ENCODE data around the gene ZNF784. TPM values are rescaled to one million over a fixed set of nuclear protein-coding genes. Genes with fewer than 3 reads are reported as not detected.

The ZNF784 gene
- total RNA-seq, 2 donors from 2014 or later: 6.9 to 9.6 TPM

DNA sequence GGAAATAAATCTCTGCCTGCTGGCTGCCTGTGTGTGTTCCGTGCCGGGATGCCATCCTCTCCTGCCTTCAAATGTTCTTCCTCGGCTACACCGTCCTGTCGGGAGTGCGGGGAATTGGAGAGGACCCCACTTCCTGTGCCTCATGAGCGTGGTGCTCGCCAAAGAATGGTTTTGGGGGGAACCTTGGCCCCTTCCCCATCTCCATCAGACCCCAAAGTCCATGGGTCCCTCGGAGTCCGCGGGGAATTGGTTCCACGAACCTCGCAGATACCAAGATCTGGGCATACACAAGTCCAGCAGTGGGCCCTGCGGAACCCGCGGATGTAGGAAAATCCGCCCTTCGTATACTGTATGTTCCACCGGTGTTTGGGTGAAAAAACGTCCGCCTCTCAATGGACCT lies 21.3 kb downstream of the ZNF784 start:
- no peaks in the 10 kb centered on the region for H3K27me3 ChIP-seq
- no peaks in the 10 kb centered on the region for H3K36me3 ChIP-seq (replicated peaks in 1 of 2; ENCODE audit: insufficient read depth in 1 of 2, low read depth in 2 of 2)
- no peak for DNase-seq
- intact Hi-C loops (cut with DNase I): no loop called here
- 83 to 88% methylated on average over 21 of the region's 21 CpGs for WGBS, 2 donors
- H3K9me3 ChIP-seq: no peaks in the 10 kb centered on the region
- H3K4me1 ChIP-seq: peaks cover 42% of the 10 kb centered on the region
- H3K27ac ChIP-seq: no peak overlapping the region
- H3K4me3 ChIP-seq: no peak overlapping the region
- TF ChIP-seq POLR2A (IDR thresholded peaks at IDR 0.05) (no peak), CTCF (IDR thresholded peaks at IDR 0.05) (no peak)
- ATAC-seq: no peak

DNA sequence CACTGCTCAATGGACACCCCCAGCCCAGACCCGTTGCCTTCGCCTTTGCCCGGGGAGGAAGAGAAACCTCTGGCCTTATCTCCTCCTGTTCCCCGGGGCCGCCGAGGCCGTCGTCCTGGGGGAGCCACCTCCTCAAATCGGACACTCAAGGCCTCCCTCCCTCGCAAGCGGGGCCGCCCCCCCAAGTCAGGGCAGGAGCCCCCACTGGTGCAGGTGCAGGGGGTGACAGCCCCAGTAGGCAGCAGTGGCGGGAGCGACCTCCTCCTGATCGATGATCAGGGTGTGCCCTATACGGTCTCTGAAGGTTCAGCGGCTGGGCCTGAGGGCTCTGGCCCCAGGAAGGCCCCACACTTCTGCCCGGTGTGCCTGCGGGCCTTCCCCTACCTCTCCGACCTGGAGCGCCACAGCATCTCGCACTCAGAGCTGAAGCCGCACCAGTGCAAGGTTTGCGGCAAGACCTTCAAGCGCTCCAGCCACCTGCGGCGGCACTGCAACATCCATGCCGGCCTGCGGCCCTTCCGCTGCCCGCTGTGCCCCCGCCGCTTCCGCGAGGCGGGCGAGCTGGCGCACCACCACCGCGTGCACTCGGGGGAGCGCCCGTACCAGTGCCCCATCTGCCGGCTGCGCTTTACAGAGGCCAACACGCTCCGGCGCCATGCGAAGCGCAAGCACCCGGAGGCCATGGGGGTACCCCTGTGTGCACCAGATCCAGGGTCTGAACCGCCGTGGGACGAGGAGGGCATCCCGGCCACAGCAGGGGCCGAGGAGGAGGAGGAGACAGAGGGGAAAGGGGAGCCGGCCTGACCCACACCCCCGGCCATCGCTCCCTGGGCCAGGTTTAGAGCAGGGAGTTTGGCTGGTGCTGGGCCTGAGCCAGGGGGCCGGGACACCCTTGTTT lies 22.0 kb downstream of the ZNF784 start:
- Histone ChIP-seq H3K4me1 (peaks cover 38% of the 10 kb centered on the region), H3K36me3 (replicated peaks in 1 of 2; ENCODE audit: insufficient read depth in 1 of 2, low read depth in 2 of 2) (no peaks in the 10 kb centered on the region), H3K27me3 (no peaks in the 10 kb centered on the region), H3K27ac (peak overlapping the region in 2 of 4 donors; percentile 97 to 98), H3K9me3 (no peaks in the 10 kb centered on the region), H3K4me3 (no peak overlapping the region)
- TF ChIP-seq POLR2A (IDR thresholded peaks at IDR 0.05): no peak
- no peak for TF ChIP-seq CTCF (IDR thresholded peaks at IDR 0.05)
- intact Hi-C loops (cut with DNase I): no loop called here
- no peak for DNase-seq
- 93 to 95% methylated on average over 26 to 58 of the region's 60 CpGs for WGBS, 2 donors
- no peak for ATAC-seq

GRCh38 chr19:55601084-55601483 lies 23.3 kb downstream of the ZNF784 start:
- Histone ChIP-seq H3K4me3 (peak overlapping the region; percentile 47 to 55), H3K36me3 (replicated peaks in 1 of 2; ENCODE audit: insufficient read depth in 1 of 2, low read depth in 2 of 2) (peaks cover 0 to 5% of the 10 kb centered on the region in 2 donors), H3K9me3 (no peaks in the 10 kb centered on the region), H3K4me1 (peaks cover 29% of the 10 kb centered on the region), H3K27me3 (no peaks in the 10 kb centered on the region), H3K27ac (peak overlapping the region; percentile 90 to 98 (median 94))
- no peak for ATAC-seq
- no peak for DNase-seq
- 31 to 46% methylated on average over 4 of the region's 4 CpGs for WGBS, 2 donors
- intact Hi-C loops (cut with DNase I): no loop called here
- no peak for TF ChIP-seq CTCF (IDR thresholded peaks at IDR 0.05)
- peak in 1 of 3 donors; percentile 14 for TF ChIP-seq POLR2A (IDR thresholded peaks at IDR 0.05)

DNA sequence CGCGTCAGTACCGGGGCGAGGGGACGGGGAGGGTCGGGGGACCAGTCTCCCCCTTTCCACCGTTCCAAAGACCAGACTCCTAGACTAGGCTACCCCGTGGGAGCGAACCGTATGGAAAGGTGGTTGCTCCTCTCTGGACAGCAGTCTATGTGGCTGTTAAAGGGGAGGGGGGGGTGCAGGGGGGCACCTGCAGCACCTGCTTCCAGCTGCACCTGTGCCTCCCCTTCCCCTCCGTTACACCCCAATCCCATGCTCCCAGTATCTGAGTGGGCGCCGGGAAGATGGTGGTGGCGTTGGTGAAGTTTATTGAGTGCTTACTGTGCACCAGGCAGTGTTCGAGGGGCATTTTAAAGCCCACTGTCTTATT lies 23.7 kb downstream of the ZNF784 start:
- intact Hi-C loops (cut with DNase I): no loop called here
- WGBS, 2 donors: 3 to 4% methylated on average over 11 to 15 of the region's 15 CpGs
- Histone ChIP-seq H3K4me1 (peaks cover 29% of the 10 kb centered on the region), H3K4me3 (peak overlapping the region; percentile 47 to 55), H3K27ac (peak overlapping the region; percentile 90 to 98 (median 94)), H3K36me3 (replicated peaks in 1 of 2; ENCODE audit: insufficient read depth in 1 of 2, low read depth in 2 of 2) (peaks cover 0 to 5% of the 10 kb centered on the region in 2 donors), H3K9me3 (no peaks in the 10 kb centered on the region), H3K27me3 (no peaks in the 10 kb centered on the region)
- TF ChIP-seq CTCF (IDR thresholded peaks at IDR 0.05): no peak
- TF ChIP-seq POLR2A (IDR thresholded peaks at IDR 0.05): no peak
- ATAC-seq: no peak
- no peak for DNase-seq
